IPS-NIHi7 (cell line): ENCODE measurements around the gene BPIFB2.
"Not testable (repeated sequence)": the region's sequence is repeated elsewhere in the genome, so short reads cannot be mapped to it uniquely, and the experiment has no call there.

Source experiments
- DNase-seq: peaks from one replicate; pipeline ENCODE4 v3.0.0; 2012; ENCODE audit warnings: mixed read lengths; ENCODE audit errors: extremely low spot score

Gene BPIFB2

GRCh38 chr20:32970973-32971300 lies 36.6 kb upstream of the BPIFB2 start:
- no peak for DNase-seq

- no peak for DNase-seq
These were observed 35.8 kb upstream of the BPIFB2 start for GRCh38 chr20:32971703-32972161.

- DNase-seq, result no peak
These were observed 35.1 kb upstream of the BPIFB2 start for GRCh38 chr20:32972181-32973076.

- no peak for DNase-seq
These were observed 34.3 kb upstream of the BPIFB2 start for GRCh38 chr20:32973077-32973717.

GRCh38 chr20:32974204-32975064 lies 33.1 kb upstream of the BPIFB2 start:
- not testable (repeated sequence) for DNase-seq

- DNase-seq, result not testable (repeated sequence)
These were observed 32.4 kb upstream of the BPIFB2 start for GRCh38 chr20:32975121-32975520.

- no peak for DNase-seq
These were observed 31.5 kb upstream of the BPIFB2 start for GRCh38 chr20:32975698-32976674.

GRCh38 chr20:32976746-32977145 lies 30.8 kb upstream of the BPIFB2 start:
- no peak for DNase-seq

GRCh38 chr20:32977281-32978008 lies 30.1 kb upstream of the BPIFB2 start:
- DNase-seq, result no peak

GRCh38 chr20:32978009-32978335 lies 29.5 kb upstream of the BPIFB2 start:
- no peak for DNase-seq

GRCh38 chr20:32979201-32979998 lies 28.1 kb upstream of the BPIFB2 start:
- no peak for DNase-seq

GRCh38 chr20:32980131-32980941 lies 27.2 kb upstream of the BPIFB2 start:
- no peak for DNase-seq

GRCh38 chr20:32980990-32981389 lies 26.5 kb upstream of the BPIFB2 start:
- DNase-seq, result no peak

- DNase-seq, result no peak
These were observed 24.7 kb upstream of the BPIFB2 start for GRCh38 chr20:32982617-32983458.

- DNase-seq, result no peak
These were observed 23.9 kb upstream of the BPIFB2 start for GRCh38 chr20:32983459-32984112.

- peak; percentile 52 for DNase-seq
These were observed 23.3 kb upstream of the BPIFB2 start for GRCh38 chr20:32984196-32984595.

GRCh38 chr20:32984631-32985354 lies 22.7 kb upstream of the BPIFB2 start:
- DNase-seq, result no peak
